A673 (cell line): Measurements from ENCODE around the gene MRPL48.

Source experiments
- CTCF ChIP-seq: fragments of 300-800, 200-600 bp; sonication (generic); conservative IDR thresholded peaks from 2 replicates; pipeline ENCODE4 v1.5.1; 2017; ENCODE audit warnings: low read depth, mild to moderate bottlenecking, antibody characterized with exemption, low read length, moderate library complexity, mixed read lengths
- EZH2 ChIP-seq: fragments of 200-600 bp; sonication (generic); IDR thresholded peaks from 2 replicates; pipeline ENCODE4 v1.6.1; 2017; ENCODE audit warnings: borderline replicate concordance, low read depth, mild to moderate bottlenecking, mixed read lengths, antibody characterized with exemption, low read length; ENCODE audit not compliant: poor library complexity, severe bottlenecking

- TF ChIP-seq EZH2 (no peak), CTCF (no peak)
Observed at GRCh38 chr11:73787051-73787642, 527 bp upstream of the MRPL48 start.
